ENCODE measurements around the gene MRO.
"Not testable (repeated sequence)": the region's sequence is repeated elsewhere in the genome, so short reads cannot be mapped to it uniquely, and the experiment has no call there.

MRO gene

GRCh38 chr18:50833496-50833895, 13.7 kb upstream of the MRO start:
- not testable (repeated sequence) for DNase-seq (ENCODE audit: low read depth)

- DNase-seq (ENCODE audit: low read depth): no peak
These were observed 12.9 kb upstream of the MRO start for GRCh38 chr18:50832754-50833153.

GRCh38 chr18:50830544-50830943, 10.7 kb upstream of the MRO start:
- DNase-seq (ENCODE audit: low read depth): no peak

- DNase-seq (ENCODE audit: low read depth): no peak
These were observed 9.8 kb upstream of the MRO start for GRCh38 chr18:50829644-50830043.

- DNase-seq (ENCODE audit: low read depth): no peak
These were observed 6.2 kb upstream of the MRO start for GRCh38 chr18:50826027-50826426.

GRCh38 chr18:50825621-50826020, 5.8 kb upstream of the MRO start:
- no peak for DNase-seq (ENCODE audit: low read depth)

- no peak for DNase-seq (ENCODE audit: low read depth)
These were observed 2.9 kb upstream of the MRO start for GRCh38 chr18:50822756-50823155.

- no peak for DNase-seq (ENCODE audit: low read depth)
These were observed 1.2 kb upstream of the MRO start for GRCh38 chr18:50820901-50821520.

- no peak for DNase-seq (ENCODE audit: low read depth)
These were observed 639 bp downstream of the MRO start for GRCh38 chr18:50819027-50819727.

GRCh38 chr18:50816419-50817166, 3.2 kb downstream of the MRO start:
- DNase-seq (ENCODE audit: low read depth): no peak

GRCh38 chr18:50814395-50814794, 5.4 kb downstream of the MRO start:
- no peak for DNase-seq (ENCODE audit: low read depth)

- DNase-seq (ENCODE audit: low read depth): no peak
These were observed 6.5 kb downstream of the MRO start for GRCh38 chr18:50813353-50813752.

GRCh38 chr18:50812834-50813233, 7.0 kb downstream of the MRO start:
- DNase-seq (ENCODE audit: low read depth): no peak

- no peak for DNase-seq (ENCODE audit: low read depth)
These were observed 12.6 kb downstream of the MRO start for GRCh38 chr18:50807176-50807575.

GRCh38 chr18:50806208-50806616, 13.6 kb downstream of the MRO start:
- DNase-seq (ENCODE audit: low read depth): no peak

GRCh38 chr18:50805732-50806131, 14.1 kb downstream of the MRO start:
- no peak for DNase-seq (ENCODE audit: low read depth)

GRCh38 chr18:50803592-50803991, 16.2 kb downstream of the MRO start:
- no peak for DNase-seq (ENCODE audit: low read depth)

GRCh38 chr18:50802141-50802540, 17.7 kb downstream of the MRO start:
- no peak for DNase-seq (ENCODE audit: low read depth)

- no peak for DNase-seq (ENCODE audit: low read depth)
These were observed 22.7 kb downstream of the MRO start for GRCh38 chr18:50797142-50797541.

GRCh38 chr18:50796495-50796894, 23.3 kb downstream of the MRO start:
- no peak for DNase-seq (ENCODE audit: low read depth)

- no peak for DNase-seq (ENCODE audit: low read depth)
These were observed 25.9 kb downstream of the MRO start for GRCh38 chr18:50793641-50794565.

GRCh38 chr18:50792885-50793284, 26.9 kb downstream of the MRO start:
- no peak for DNase-seq (ENCODE audit: low read depth)

Data from stimulated activated CD8-positive, alpha-beta memory T cell treated with anti-CD3 and anti-CD28 coated beads, Interleukin-15, amount 100 ng/mL, for 1 hour (primary cell).